ENCODE data around the gene PIAS2. TPM values are rescaled to one million over a fixed set of nuclear protein-coding genes. Genes with fewer than 3 reads are reported as not detected.

Gene PIAS2
- total RNA-seq, 4 donors from 2014 or later: 18.1 to 26.9 (median 25.4) TPM

DNA sequence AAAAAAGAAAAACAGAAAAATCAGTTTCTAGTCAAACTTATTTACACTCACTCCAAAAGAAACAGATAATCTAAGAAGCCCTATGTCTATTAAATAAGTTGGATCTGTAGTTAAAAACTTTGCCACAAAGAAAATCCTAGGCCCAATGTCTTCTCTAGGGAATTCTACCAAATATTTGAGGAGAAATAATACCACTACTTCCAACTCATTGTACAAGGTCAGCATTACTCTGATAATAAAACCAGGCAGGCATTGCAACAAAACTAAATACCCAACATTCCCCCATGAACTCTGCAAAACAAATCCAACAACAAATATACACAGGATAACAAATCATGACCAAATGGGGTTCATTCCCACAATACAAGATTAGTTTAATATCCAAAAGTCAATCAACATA lies 86.7 kb downstream of the PIAS2 start:
- no peak overlapping the region for H3K4me3 ChIP-seq
- no peak overlapping the region for H3K27ac ChIP-seq (replicated peaks in 1 of 4)
- H3K4me1 ChIP-seq: no peaks in the 10 kb centered on the region
- intact Hi-C loops (cut with DNase I): no loop called here
- peaks cover 11 to 60% (median 21%) of the 10 kb centered on the region in 4 donors for H3K36me3 ChIP-seq
- no peaks in the 10 kb centered on the region for H3K9me3 ChIP-seq
- no peak for DNase-seq (ENCODE audit: extremely low spot score)
- no peak for TF ChIP-seq EP300 (IDR thresholded peaks at IDR 0.05)
- TF ChIP-seq, protein P1, sequence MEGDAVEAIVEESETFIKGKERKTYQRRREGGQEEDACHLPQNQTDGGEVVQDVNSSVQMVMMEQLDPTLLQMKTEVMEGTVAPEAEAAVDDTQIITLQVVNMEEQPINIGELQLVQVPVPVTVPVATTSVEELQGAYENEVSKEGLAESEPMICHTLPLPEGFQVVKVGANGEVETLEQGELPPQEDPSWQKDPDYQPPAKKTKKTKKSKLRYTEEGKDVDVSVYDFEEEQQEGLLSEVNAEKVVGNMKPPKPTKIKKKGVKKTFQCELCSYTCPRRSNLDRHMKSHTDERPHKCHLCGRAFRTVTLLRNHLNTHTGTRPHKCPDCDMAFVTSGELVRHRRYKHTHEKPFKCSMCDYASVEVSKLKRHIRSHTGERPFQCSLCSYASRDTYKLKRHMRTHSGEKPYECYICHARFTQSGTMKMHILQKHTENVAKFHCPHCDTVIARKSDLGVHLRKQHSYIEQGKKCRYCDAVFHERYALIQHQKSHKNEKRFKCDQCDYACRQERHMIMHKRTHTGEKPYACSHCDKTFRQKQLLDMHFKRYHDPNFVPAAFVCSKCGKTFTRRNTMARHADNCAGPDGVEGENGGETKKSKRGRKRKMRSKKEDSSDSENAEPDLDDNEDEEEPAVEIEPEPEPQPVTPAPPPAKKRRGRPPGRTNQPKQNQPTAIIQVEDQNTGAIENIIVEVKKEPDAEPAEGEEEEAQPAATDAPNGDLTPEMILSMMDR (IDR thresholded peaks at IDR 0.05): no peak
- TF ChIP-seq POLR2AphosphoS5 (IDR thresholded peaks at IDR 0.05): no peak
- TF ChIP-seq POLR2A (IDR thresholded peaks at IDR 0.05; ENCODE audit: low read depth): no peak
- no peaks in the 10 kb centered on the region for H3K27me3 ChIP-seq

DNA sequence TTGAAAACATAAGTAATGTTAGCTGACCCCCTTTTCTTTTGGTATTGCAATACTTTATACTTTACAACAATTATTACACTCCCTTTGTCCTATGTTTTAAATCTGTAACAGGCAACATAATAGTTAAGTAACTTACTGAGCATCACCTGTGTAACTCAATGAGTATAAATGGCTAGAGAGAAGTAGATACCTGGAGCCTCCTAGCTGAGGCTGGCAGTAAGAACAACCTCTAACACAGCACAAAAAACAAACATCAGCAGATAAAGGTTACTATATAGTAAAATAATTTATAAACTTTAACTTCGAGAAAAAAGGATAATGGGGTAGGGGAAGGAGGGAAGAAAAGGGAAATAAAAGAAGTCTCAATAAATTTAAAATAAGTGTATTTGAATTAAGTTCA lies 87.4 kb downstream of the PIAS2 start:
- intact Hi-C loops (cut with DNase I): no loop called here
- H3K9me3 ChIP-seq: no peaks in the 10 kb centered on the region
- H3K27ac ChIP-seq (replicated peaks in 1 of 4): no peak overlapping the region
- H3K4me3 ChIP-seq: no peak overlapping the region
- 74% methylated on average over 1 of the region's 1 CpG for WGBS
- H3K27me3 ChIP-seq: no peaks in the 10 kb centered on the region
- peaks cover 11 to 57% (median 21%) of the 10 kb centered on the region in 4 donors for H3K36me3 ChIP-seq
- no peak for TF ChIP-seq POLR2AphosphoS5 (IDR thresholded peaks at IDR 0.05)
- TF ChIP-seq EP300 (IDR thresholded peaks at IDR 0.05): no peak
- TF ChIP-seq, protein P1 (IDR thresholded peaks at IDR 0.05): no peak
- TF ChIP-seq POLR2A (IDR thresholded peaks at IDR 0.05; ENCODE audit: low read depth): no peak
- H3K4me1 ChIP-seq: no peaks in the 10 kb centered on the region
- DNase-seq (ENCODE audit: extremely low spot score): no peak

DNA sequence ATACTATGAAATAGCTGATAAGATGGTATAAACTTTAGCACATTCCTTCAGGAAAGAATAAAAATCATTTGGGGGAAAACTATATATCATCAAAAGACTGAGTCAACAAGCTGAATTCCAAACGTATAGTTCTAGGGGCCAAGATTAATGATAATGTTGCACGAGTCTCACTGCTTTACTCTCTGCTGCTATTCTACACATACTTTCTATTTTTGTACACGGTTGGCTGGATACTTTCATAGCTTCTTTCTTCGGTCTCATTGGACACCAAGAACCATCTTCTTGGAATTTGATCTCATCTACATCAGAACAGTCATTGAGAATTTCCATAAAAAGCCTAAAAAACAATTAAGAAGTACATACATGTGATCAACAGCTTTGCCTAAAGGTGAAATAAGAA lies 87.8 kb downstream of the PIAS2 start:
- no peak overlapping the region for H3K4me3 ChIP-seq
- peaks cover 11 to 52% (median 21%) of the 10 kb centered on the region in 4 donors for H3K36me3 ChIP-seq
- no peaks in the 10 kb centered on the region for H3K4me1 ChIP-seq
- no peak for DNase-seq (ENCODE audit: extremely low spot score)
- TF ChIP-seq, protein P1 (IDR thresholded peaks at IDR 0.05): no peak
- TF ChIP-seq POLR2A (IDR thresholded peaks at IDR 0.05; ENCODE audit: low read depth) (no peak), EP300 (IDR thresholded peaks at IDR 0.05) (no peak), POLR2AphosphoS5 (IDR thresholded peaks at IDR 0.05) (no peak)
- intact Hi-C loops (cut with DNase I): no loop called here
- H3K27me3 ChIP-seq: no peaks in the 10 kb centered on the region
- 67% methylated on average over 4 of the region's 4 CpGs for WGBS
- H3K9me3 ChIP-seq: no peaks in the 10 kb centered on the region
- no peak overlapping the region for H3K27ac ChIP-seq (replicated peaks in 1 of 4)

DNA sequence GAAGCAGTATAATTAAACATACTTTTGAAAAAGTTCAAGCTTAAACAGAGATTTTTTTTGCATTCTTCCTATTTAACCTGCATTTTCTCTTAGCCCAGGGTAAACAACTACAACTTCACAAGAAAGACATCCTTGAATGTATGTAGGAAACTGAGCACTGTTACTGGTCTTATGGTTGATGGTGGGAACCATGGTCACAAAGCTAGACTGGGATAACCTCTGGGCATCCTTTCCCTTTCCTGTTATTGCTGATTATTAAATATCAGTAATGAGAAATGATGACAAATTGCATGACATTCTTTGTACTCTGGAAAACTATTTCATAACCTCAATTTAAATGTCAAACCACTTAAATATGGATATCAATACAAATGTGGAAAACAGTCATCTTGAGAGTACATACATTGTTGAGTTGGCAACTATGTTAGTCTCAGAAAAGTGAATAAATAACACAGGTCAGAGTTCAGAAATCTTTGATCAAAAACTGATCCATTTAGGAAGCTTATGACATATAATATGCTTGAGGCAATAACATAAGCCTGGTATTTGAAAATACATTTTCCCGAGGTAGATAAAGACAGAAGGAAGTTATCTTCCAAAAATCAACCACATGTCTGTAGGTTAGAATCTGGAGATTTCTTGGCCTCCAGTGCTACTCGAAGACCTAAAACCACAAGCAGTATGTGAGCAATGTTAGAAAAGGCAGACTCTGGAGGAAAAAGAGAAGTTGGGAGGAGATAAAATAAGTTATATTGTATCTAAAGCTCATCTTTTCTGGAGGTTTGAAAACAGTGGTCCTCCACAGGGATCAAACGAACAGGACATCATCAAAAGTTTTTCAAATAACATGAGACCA lies 95.2 kb downstream of the PIAS2 start:
- DNase-seq (ENCODE audit: extremely low spot score): no peak

More for the DNA sequence above, 95.2 kb downstream of the PIAS2 start:
- intact Hi-C loops (cut with DNase I): no loop called here
- Histone ChIP-seq H3K4me1 (no peaks in the 10 kb centered on the region), H3K27ac (replicated peaks in 1 of 4) (no peak overlapping the region), H3K9me3 (no peaks in the 10 kb centered on the region), H3K4me3 (no peak overlapping the region), H3K27me3 (no peaks in the 10 kb centered on the region), H3K36me3 (peaks cover under 1 to 40% (median 5%) of the 10 kb centered on the region in 4 donors)
- WGBS: 71% methylated on average over 3 of the region's 3 CpGs
- TF ChIP-seq, protein P1 (IDR thresholded peaks at IDR 0.05): no peak
- TF ChIP-seq POLR2AphosphoS5 (IDR thresholded peaks at IDR 0.05) (no peak), POLR2A (IDR thresholded peaks at IDR 0.05; ENCODE audit: low read depth) (no peak), EP300 (IDR thresholded peaks at IDR 0.05) (no peak)
